Muscle of leg (tissue), 11 donors: Measurements from ENCODE around the gene CELF2. TPM values are rescaled to one million over a fixed set of nuclear protein-coding genes. Genes with fewer than 3 reads are reported as not detected.

Source experiments
- DNase-seq: peaks from one replicate; pipeline ENCODE4 v3.0.0; 2013
- H3K27ac ChIP-seq: one replicate; pipeline ENCODE4 v1.5.1; 2013; ENCODE audit warnings: mild to moderate bottlenecking, low read length, control low read depth
- H3K27me3 ChIP-seq: one replicate; pipeline ENCODE4 v1.6.1; 2013; ENCODE audit warnings: low read length; ENCODE audit not compliant: control insufficient read depth, insufficient read depth
- H3K36me3 ChIP-seq: one replicate; pipeline ENCODE4 v1.6.1; 2013; ENCODE audit warnings: low read length; ENCODE audit not compliant: control insufficient read depth, insufficient read depth
- H3K4me1 ChIP-seq: one replicate; pipeline ENCODE4 v1.6.1; 2013; ENCODE audit warnings: low read length; ENCODE audit not compliant: control insufficient read depth, insufficient read depth
- H3K4me3 ChIP-seq: one replicate; pipeline ENCODE4 v1.5.1; 2013; ENCODE audit warnings: low read length, control low read depth
- H3K9me3 ChIP-seq: replicated peaks from 2 replicates; pipeline ENCODE4 v1.6.1; 2013; ENCODE audit warnings: low read depth, low read length; ENCODE audit not compliant: control insufficient read depth
- WGBS: methylation state at CpG from one replicate; pipeline ENCODE4 v1.1.5; 2013; ENCODE audit warnings: missing lambda C conversion rate; ENCODE audit not compliant: insufficient coverage; 5-methylcytosine and 5-hydroxymethylcytosine counted together
- polyA plus RNA-seq, 8 donors: library from polyadenylated mRNA; unstranded; fragments of 120-200 nt; gene quantifications; one replicate each; pipeline versions ENCODE4 v1.2.1 to v1.2.3, GENCODE V29; 2013; ENCODE audit warnings: inconsistent platforms in 1 of 8, low replicate concordance in 1 of 8; ENCODE audit not compliant: insufficient read length in 8 of 8, insufficient read depth in 1 of 8
- total RNA-seq: library from RNA; stranded (reverse); fragments of 120-200 nt; gene quantifications from one replicate; pipeline ENCODE4 v1.2.4, GENCODE V29; 2013

Gene CELF2
- total and polyA plus RNA-seq, 9 donors: 37.2 to 80.8 (median 65.8) TPM

GRCh38 chr10:11261143-11261542, 243.5 kb downstream of the CELF2 start:
- H3K9me3 ChIP-seq: no peaks in the 10 kb centered on the region
- peak overlapping the region; percentile 51 for H3K27ac ChIP-seq
- peaks cover 53% of the 10 kb centered on the region for H3K36me3 ChIP-seq
- WGBS: 83% methylated on average over 4 of the region's 7 CpGs
- no peak overlapping the region for H3K4me3 ChIP-seq
- H3K27me3 ChIP-seq: no peaks in the 10 kb centered on the region
- DNase-seq: no peak
- peaks cover 17% of the 10 kb centered on the region for H3K4me1 ChIP-seq

GRCh38 chr10:11261687-11262493, 244.2 kb downstream of the CELF2 start:
- Histone ChIP-seq H3K4me3 (no peak overlapping the region), H3K27me3 (no peaks in the 10 kb centered on the region), H3K4me1 (peaks cover 13% of the 10 kb centered on the region), H3K27ac (peak overlapping the region; percentile 51), H3K36me3 (peaks cover 55% of the 10 kb centered on the region), H3K9me3 (no peaks in the 10 kb centered on the region)
- peak; percentile 67 for DNase-seq
- WGBS: 100% methylated on average over 2 of the region's 4 CpGs

- WGBS: no CpG with 5 or more reads among the region's 5 CpGs
- H3K36me3 ChIP-seq: peaks cover 51% of the 10 kb centered on the region
- H3K27me3 ChIP-seq: no peaks in the 10 kb centered on the region
- H3K4me3 ChIP-seq: no peak overlapping the region
- no peak for DNase-seq
- H3K27ac ChIP-seq: peak overlapping the region; percentile 51
- H3K9me3 ChIP-seq: no peaks in the 10 kb centered on the region
- peaks cover 12% of the 10 kb centered on the region for H3K4me1 ChIP-seq
These were observed 245.0 kb downstream of the CELF2 start for GRCh38 chr10:11262494-11263345.

- DNase-seq: no peak
- Histone ChIP-seq H3K4me1 (peaks cover 12% of the 10 kb centered on the region), H3K4me3 (no peak overlapping the region), H3K9me3 (no peaks in the 10 kb centered on the region), H3K27ac (no peak overlapping the region), H3K36me3 (peaks cover 43% of the 10 kb centered on the region), H3K27me3 (no peaks in the 10 kb centered on the region)
- WGBS: no CpG with 5 or more reads among the region's 3 CpGs
These were observed 246.1 kb downstream of the CELF2 start for GRCh38 chr10:11263767-11264166.

GRCh38 chr10:11264296-11265048, 246.8 kb downstream of the CELF2 start:
- peak; percentile 64 for DNase-seq
- no peaks in the 10 kb centered on the region for H3K27me3 ChIP-seq
- WGBS: 85% methylated on average over 4 of the region's 6 CpGs
- no peaks in the 10 kb centered on the region for H3K9me3 ChIP-seq
- peaks cover 12% of the 10 kb centered on the region for H3K4me1 ChIP-seq
- H3K36me3 ChIP-seq: peaks cover 36% of the 10 kb centered on the region
- H3K4me3 ChIP-seq: no peak overlapping the region
- no peak overlapping the region for H3K27ac ChIP-seq

- 22% methylated on average over 1 of the region's 3 CpGs for WGBS
- Histone ChIP-seq H3K27ac (no peak overlapping the region), H3K4me1 (peaks cover 16% of the 10 kb centered on the region), H3K27me3 (no peaks in the 10 kb centered on the region), H3K9me3 (no peaks in the 10 kb centered on the region), H3K36me3 (peaks cover 35% of the 10 kb centered on the region), H3K4me3 (no peak overlapping the region)
- no peak for DNase-seq
These were observed 247.8 kb downstream of the CELF2 start for GRCh38 chr10:11265484-11265883.

GRCh38 chr10:11266426-11266825, 248.8 kb downstream of the CELF2 start:
- Histone ChIP-seq H3K4me3 (no peak overlapping the region), H3K36me3 (peaks cover 36% of the 10 kb centered on the region), H3K4me1 (peaks cover 20% of the 10 kb centered on the region), H3K9me3 (no peaks in the 10 kb centered on the region), H3K27me3 (no peaks in the 10 kb centered on the region), H3K27ac (no peak overlapping the region)
- 80% methylated on average over 1 of the region's 4 CpGs for WGBS
- DNase-seq: no peak

GRCh38 chr10:11270135-11270857, 252.6 kb downstream of the CELF2 start:
- Histone ChIP-seq H3K4me3 (no peak overlapping the region), H3K36me3 (peaks cover 48% of the 10 kb centered on the region)

GRCh38 chr10:11270858-11271179, 253.1 kb downstream of the CELF2 start:
- Histone ChIP-seq H3K27ac (no peak overlapping the region), H3K4me1 (peaks cover 11% of the 10 kb centered on the region), H3K4me3 (no peak overlapping the region), H3K36me3 (peaks cover 54% of the 10 kb centered on the region), H3K9me3 (no peaks in the 10 kb centered on the region), H3K27me3 (no peaks in the 10 kb centered on the region)
- 59% methylated on average over 4 of the region's 7 CpGs for WGBS
- no peak for DNase-seq

More at GRCh38 chr10:11270135-11270857, 252.6 kb downstream of the CELF2 start:
- Histone ChIP-seq H3K4me1 (peaks cover 11% of the 10 kb centered on the region), H3K9me3 (no peaks in the 10 kb centered on the region), H3K27me3 (no peaks in the 10 kb centered on the region), H3K27ac (no peak overlapping the region)
- peak; percentile 82 for DNase-seq
- 22% methylated on average over 13 of the region's 18 CpGs for WGBS
